Stimulated activated CD4-positive, alpha-beta T cell treated with anti-CD3 and anti-CD28 coated beads, Interleukin-4, amount 100 ng/mL, for 48 hours (primary cell): ENCODE results near the gene ARHGAP9.
"Not testable (repeated sequence)": the region's sequence is repeated elsewhere in the genome, so short reads cannot be mapped to it uniquely, and the experiment has no call there.

Experiments used
- DNase-seq, 2 donors: peaks; one replicate each; pipeline ENCODE4 v3.0.0-alpha.2; 2020; ENCODE audit warnings: low read depth in 2 of 2

The ARHGAP9 gene

DNA sequence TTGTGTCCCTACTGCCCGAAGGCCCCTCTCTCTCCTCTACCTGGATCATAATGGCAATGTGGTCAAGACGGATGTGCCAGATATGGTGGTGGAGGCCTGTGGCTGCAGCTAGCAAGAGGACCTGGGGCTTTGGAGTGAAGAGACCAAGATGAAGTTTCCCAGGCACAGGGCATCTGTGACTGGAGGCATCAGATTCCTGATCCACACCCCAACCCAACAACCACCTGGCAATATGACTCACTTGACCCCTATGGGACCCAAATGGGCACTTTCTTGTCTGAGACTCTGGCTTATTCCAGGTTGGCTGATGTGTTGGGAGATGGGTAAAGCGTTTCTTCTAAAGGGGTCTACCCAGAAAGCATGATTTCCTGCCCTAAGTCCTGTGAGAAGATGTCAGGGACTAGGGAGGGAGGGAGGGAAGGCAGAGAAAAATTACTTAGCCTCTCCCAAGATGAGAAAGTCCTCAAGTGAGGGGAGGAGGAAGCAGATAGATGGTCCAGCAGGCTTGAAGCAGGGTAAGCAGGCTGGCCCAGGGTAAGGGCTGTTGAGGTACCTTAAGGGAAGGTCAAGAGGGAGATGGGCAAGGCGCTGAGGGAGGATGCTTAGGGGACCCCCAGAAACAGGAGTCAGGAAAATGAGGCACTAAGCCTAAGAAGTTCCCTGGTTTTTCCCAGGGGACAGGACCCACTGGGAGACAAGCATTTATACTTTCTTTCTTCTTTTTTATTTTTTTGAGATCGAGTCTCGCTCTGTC, 22.8 kb downstream of the ARHGAP9 start:
- DNase-seq: no peak

DNA sequence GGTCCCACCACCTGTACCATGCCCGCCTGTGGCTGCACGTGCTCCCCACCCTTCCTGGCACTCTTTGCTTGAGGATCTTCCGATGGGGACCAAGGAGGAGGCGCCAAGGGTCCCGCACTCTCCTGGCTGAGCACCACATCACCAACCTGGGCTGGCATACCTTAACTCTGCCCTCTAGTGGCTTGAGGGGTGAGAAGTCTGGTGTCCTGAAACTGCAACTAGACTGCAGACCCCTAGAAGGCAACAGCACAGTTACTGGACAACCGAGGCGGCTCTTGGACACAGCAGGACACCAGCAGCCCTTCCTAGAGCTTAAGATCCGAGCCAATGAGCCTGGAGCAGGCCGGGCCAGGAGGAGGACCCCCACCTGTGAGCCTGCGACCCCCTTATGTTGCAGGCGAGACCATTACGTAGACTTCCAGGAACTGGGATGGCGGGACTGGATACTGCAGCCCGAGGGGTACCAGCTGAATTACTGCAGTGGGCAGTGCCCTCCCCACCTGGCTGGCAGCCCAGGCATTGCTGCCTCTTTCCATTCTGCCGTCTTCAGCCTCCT, 23.4 kb downstream of the ARHGAP9 start:
- DNase-seq: no peak

DNA sequence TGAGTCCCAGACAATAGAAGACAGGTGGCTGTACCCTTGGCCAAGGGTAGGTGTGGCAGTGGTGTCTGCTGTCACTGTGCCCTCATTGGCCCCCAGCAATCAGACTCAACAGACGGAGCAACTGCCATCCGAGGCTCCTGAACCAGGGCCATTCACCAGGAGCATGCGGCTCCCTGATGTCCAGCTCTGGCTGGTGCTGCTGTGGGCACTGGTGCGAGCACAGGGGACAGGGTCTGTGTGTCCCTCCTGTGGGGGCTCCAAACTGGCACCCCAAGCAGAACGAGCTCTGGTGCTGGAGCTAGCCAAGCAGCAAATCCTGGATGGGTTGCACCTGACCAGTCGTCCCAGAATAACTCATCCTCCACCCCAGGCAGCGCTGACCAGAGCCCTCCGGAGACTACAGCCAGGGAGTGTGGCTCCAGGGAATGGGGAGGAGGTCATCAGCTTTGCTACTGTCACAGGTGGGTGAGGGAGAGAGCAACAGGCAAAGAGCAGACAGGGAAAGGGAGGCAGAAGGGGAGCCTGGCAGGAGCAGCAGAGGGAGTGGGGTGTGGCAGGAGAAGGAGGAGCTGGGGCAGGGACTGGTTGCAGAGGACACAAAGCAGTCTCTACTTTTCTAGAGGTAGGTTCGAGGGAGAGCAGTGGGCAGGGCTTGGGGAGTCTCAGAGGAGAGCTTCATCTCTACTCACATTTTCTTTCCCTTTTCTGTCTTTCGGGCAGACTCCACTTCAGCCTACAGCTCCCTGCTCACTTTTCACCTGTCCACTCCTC, 24.1 kb downstream of the ARHGAP9 start:
- DNase-seq: no peak

DNA sequence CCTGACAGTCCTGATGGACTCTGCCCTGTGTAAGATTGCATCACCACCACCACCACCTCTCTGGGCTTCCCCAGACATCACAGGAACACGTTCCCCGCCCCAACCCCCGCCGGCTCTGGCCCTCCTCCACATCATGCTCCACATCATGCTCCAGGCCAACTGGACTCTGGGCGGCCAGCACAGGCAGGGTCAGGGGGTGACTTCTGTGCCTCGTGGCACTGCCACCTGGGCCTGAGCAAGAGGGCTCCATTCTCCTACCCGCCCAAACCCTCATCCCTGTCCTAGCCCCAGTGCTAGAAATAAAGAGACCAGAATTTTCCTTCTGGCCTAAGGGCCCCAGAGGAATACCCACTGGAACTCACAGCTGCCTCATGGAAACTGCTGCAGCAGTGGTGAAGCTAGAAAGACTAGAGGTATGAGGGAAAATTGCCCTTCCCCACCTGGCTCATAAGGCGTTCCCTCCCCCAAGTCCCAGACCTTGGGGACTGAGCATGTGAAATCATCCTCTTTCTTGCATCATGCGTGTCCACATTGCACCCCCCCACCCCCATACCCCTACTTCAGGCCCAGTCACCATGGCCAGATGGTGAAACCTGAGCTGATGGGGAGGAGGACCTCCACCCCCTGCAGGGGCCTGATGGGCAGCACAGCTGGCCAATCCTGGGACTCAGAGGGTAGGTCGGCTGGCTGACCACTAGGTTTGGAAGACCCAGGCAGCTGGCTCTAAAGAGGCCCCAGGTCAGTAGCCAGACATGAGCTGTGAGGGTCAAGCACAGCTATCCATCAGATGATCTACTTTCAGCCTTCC, 24.9 kb downstream of the ARHGAP9 start, which contains the start of gene INHBE:
Gene INHBE, plus strand, starts transcription at position 742 of the 808 bp plus-strand sequence. CDS start 230 bp downstream, outside the sequence.
- DNase-seq: no peak

DNA sequence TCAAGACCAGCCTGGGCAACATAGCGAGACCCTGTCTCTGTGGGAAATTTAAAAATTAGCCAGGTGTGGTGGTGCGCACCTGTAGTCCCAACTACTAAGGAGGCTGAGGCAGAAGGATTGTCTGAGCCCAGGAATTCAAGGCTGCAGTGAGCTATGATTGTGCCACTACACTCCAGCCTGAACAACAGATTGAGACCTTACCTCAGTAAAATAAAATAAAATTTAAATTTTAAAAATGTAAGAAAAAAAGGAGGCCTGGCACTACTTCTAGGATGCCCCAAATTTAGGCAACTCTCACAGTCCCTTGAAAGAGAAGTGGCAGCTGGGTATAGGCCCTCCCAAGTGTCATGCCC, 25.5 kb downstream of the ARHGAP9 start:
- DNase-seq: no peak

DNA sequence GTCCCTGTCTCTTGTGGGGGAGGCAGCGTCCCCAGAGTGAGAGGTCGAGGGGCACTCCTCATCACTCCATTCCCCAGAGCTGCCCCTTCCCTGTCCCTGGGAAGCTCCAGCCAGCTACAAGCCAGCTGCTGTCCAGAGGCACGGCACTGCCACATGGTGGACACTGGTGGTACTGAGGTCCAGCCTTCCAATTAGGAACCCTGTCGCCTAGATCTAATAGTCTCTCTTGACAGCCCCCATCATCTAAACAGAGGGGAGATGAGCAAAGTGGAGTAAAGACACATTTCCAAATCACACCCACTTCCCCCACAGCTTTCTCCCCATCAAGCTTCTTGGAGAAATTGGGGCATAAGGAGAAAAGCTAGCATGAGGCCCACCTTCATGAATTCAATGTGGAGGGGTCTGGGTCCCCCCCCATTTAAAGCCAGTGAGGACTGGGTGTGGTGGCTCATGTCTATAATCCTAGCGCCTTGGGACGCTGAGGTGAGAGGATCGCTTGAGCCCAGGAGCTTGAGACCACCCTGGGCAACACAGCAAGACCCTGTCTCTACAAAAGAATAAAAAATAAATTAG, 26.6 kb downstream of the ARHGAP9 start:
- peak; percentile 56 to 61 for DNase-seq

DNA sequence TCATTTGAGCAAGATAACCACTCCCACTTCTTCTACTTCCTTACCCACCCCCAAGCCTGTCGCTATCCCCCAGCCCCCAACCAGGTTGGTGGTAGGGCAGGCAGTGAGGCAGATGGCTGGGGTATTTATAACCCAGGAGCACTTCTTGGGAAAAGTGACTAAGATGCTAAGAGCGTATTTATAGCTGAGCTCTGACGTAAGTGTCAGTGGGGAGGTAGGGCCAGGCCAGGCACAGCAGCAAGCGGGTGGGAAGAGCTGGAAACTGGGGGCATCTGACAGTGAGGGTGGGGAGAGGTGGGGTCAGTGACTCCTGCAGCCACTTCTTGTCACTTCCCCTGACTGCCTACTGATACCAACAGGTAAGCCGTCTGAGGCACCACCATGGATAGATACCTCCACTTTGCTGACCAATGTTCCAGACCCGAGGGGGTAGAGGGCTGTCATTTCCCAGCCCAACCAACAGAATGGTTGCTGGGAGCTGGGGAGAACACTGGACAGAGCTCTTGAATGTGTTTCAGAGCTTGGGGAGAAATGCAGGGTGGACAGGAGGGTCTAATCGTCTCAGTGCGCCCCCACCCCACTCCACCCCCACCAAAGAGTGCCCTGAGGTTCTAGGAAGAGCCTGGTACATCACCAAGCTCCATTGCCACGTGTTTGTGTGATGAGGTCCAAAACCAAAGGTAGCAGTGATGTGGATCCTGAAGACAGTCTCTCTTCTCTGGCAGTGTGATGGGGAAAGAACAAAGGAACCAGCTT, 27.3 kb downstream of the ARHGAP9 start:
- no peak for DNase-seq

DNA sequence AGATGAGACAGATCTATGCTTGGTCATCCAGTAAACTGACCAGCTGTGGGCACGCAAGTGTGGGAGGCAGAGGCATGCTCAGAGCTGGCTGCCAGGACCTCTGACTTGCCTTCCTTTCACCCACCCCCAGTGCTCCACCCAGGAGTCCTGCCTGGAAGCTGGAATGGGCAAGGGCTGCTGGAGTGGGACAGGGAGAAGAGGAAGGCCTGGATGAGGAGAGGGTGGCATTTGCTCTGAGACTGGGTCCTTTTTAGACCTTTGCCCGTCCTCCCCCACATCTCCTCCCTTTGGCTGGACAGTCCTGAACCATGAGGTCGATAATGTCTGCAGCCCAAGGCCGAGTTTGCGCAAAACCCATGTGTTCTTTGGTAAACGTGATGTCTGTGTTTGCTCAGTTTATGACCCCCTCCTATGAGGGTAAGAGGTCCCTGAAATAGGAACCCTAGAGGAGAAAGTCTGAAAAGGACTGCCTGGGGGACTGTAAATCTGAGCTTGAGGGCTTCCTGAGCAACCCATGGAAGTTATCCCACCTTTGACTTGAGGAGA, 28.4 kb downstream of the ARHGAP9 start:
- no peak for DNase-seq

DNA sequence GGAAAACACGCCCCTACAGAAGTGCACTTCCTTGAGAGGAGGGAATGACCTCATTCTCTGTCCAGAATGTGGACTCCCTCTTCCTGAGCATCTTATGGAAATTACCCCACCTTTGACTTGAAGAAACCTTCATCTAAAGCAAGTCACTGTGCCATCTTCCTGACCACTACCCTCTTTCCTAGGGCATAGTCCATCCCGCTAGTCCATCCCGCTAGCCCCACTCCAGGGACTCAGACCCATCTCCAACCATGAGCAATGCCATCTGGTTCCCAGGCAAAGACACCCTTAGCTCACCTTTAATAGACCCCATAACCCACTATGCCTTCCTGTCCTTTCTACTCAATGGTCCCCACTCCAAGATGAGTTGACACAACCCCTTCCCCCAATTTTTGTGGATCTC, 29.6 kb downstream of the ARHGAP9 start:
- DNase-seq: no peak

DNA sequence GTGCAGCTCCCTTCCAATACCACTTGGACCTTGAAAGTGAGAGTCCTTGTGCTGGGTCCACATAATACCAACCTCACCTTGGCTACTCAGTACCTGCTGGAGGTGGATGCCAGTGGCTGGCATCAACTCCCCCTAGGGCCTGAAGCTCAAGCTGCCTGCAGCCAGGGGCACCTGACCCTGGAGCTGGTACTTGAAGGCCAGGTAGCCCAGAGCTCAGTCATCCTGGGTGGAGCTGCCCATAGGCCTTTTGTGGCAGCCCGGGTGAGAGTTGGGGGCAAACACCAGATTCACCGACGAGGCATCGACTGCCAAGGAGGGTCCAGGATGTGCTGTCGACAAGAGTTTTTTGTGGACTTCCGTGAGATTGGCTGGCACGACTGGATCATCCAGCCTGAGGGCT, 30.3 kb downstream of the ARHGAP9 start:
- no peak for DNase-seq

DNA sequence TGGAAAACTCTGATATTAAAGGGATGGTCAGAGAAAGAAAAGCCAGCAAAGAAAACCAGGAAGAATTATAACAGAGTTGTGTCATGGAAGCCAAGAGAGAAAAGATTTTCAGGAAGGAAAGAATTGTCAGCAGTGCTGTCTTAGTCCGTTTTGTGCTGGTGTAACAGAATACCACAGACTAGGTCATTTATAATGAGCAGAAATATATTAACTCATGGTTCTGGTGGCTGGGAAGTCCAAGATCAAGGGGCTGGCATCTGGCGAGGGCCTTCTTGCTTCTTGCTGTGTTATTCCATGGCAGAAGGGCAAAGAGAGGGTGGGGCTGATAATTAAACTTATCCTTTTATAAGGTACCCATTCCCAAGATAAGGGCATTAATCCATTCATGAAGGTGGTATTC, 31.0 kb downstream of the ARHGAP9 start:
- no peak for DNase-seq

DNA sequence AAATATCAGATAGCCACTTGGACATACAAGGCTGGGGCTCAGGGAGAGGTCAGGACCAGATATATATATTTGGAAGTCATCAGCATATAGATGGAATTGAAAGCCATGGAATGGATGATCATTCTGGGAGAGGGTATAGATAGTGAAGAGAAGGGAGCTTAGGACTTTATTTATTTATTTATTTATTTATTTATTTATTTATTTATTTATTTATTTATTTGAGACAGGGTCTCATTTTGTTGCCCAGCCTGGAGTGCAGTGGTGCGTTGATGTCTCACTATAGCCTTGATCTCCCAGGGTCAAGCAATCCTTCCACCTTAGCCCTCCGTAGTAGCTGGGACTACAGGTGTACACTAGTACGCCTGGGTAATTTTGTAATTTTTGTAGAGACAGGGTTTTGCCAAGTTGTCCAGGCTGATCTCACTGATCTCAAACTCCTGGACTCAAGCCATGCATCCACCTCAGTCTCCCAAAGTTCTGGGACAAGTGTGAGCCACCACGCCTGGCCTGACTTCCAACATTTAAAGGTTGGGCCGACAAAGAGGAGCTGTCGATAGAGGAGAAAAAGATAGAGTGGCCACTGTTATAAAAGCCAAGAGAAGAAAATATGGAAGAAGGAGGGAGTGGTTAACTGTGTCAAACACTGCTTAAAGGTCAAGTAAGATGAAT, 33.2 kb downstream of the ARHGAP9 start:
- DNase-seq: no peak

DNA sequence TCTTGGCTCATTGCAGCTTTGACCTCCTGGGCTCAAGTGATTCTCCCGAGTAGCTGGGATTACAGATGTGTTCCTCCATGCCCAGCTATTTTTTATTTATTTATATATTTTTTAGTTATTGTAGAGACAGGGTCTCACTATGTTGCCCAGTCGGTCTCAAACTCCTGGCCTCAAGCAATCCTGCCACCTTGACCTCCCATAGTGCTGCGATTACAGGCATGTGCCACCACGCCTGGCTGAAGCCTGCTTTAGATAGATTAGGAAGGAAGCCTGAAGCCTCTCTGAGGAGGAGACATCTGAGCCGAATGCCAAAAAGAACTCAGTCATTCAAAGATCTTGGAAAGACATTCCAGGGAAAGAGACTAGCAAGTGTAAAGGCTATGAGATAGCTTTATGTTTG, 34.9 kb downstream of the ARHGAP9 start:
- DNase-seq: no peak

DNA sequence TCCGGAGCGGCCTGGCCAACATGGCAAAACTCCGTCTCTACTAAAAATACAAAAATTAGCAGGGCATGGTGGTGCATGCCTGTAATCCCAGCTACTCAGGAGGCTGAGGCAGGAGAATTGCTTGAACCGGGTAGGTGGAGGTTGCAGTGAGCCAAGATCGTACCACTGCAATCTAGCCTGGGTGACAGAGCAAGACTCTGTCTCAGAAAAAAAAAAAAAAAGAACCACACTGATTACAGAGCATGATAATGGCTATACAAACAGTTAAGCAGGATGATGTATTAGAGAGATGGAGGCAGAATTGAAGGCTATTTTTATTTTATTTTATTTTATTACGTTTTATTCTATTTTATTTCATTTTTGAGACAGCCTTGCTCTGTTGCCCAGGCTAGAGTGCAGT, 35.3 kb downstream of the ARHGAP9 start:
- DNase-seq: not testable (repeated sequence)

DNA sequence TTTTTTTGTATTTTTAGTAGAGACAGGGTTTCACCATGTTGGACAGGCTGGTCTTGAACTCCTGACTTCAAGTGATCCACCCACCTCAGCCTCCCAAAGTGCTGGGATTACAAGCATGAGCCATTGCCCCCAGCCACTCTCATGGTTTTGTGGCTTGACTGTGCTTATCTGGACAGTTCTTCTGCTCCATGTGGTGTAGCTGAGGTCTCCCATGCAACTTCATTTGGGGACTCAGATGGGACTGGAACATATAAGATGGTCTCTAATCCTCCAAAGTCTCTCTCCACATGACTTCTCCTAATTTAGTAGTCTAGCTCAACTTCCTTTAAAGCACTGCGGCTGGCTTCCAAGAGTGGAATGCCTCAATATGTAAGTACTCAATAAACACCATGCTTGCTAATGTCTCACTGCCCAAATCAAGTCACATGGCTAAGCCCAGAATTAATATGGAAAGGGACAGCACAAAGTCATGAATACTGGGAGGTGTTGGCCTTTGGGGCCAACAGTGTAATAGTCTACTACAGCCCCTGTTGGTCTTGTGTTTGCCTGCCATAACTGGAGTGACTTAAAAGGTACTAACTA, 37.7 kb downstream of the ARHGAP9 start:
- DNase-seq: no peak

DNA sequence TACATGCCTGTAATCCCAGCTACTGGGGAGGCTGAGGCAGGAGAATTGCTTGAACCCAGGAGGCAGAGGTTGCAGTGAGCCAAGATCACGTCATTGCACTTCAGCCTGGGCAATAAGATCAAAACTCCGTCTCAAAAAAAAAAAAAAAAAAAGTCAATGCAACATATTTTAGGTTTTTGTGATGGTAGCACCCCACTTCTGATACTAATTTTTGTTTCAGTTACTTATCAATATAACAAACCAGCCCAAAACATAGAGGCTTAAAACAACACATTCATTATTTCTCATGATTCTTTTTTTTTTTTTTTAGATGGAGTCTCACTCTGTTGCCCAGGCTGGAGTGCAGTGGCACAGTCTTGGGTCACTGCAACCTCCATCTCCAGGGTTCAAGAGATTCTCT, 38.3 kb downstream of the ARHGAP9 start:
- DNase-seq: not testable (repeated sequence)

DNA sequence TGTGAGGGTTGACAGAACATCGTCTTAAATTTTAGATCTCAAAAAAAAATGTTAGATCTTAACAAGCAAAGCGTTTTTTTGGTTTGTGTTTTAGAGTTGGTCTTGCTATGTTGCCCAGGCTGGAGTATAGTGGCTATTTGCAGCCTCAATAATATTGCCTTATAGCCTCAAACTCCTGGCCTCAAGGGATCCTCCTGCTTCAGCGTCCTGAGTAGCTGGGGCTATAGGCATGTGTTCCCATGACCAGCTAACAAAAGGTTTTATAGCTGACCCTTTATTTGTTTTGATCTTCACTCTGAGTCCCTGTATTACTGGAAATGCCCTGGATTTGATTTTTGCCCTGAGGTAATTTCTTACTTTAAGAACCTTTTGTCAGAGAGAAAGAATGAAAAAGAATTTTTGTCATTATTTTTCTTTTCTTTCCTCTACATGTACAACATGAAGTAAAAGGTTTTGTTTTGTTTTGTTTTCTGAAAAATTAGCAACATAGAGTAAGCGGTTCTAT, 39.9 kb downstream of the ARHGAP9 start:
- no peak for DNase-seq

DNA sequence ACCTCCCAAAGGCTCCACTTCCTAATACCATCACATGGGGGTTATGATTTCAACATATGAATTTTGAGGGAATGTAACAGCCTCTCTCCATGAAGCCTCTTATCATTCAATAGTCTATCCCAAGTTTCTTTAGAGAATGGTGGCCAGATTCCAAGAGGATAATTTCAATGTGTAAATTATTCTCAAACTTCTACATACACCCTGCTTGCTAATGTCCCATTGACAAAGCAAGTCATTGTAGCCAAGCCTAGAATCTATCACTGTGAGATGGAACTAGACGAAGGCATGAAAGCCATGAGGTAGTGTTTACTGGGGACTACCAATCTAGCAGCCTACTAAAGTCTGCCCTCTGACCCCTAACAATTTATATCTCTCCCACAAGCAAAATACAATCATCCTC, 41.3 kb downstream of the ARHGAP9 start:
- no peak for DNase-seq

DNA sequence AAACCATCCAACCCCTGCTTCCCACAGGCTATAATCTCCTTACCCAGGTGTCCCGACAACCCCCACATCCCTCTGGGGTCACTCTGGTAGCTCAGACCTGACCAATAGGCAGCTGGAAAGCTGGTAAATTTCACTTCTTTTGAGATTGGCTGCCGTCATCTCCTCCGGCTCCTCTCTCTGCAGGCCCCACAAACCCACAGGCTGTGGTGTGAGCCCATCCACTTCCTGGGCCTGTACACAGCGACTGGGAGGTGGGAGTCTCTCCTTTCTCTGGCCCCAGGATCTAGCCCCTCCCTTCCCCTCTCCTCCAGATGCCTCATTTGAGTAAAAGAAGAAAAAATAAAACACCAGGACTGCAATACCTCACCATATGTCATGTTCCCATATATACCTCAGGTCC, 44.4 kb downstream of the ARHGAP9 start:
- no peak for DNase-seq
